ENCODE data around the gene ITGBL1. TPM values are rescaled to one million over a fixed set of nuclear protein-coding genes. Genes with fewer than 3 reads are reported as not detected.

Gene ITGBL1
- total RNA-seq, 4 donors from 2014 or later, result 0.61 to 6.7 (median 5.0) TPM

- Histone ChIP-seq H3K27ac (peak overlapping the region in 1 of 4 donors; percentile 36), H3K4me1 (no peaks in the 10 kb centered on the region), H3K36me3 (no peaks in the 10 kb centered on the region), H3K4me3 (no peak overlapping the region), H3K9me3 (no peaks in the 10 kb centered on the region), H3K27me3 (no peaks in the 10 kb centered on the region)
- DNase-seq, result peak in 1 of 2 donors; percentile 48
- TF ChIP-seq CTCF (IDR thresholded peaks at IDR 0.05 in 4 of 5, conservative IDR thresholded peaks at IDR 0.05 in 1 of 5), result no peak
- TF ChIP-seq POLR2A (IDR thresholded peaks at IDR 0.05), result no peak
- peak; percentile 73 to 85 for ATAC-seq
- in situ Hi-C loops (cut with MboI; ENCODE audit: low sequenced_read_pairs in 4 of 4) (no loop called here), intact Hi-C loops (cut with DNase I; ENCODE audit: low total_unique reads) (no loop called here)
These were observed 104.2 kb downstream of the ITGBL1 start for GRCh38 chr13:101556676-101557123.

- TF ChIP-seq POLR2A (IDR thresholded peaks at IDR 0.05), result no peak
- TF ChIP-seq CTCF (IDR thresholded peaks at IDR 0.05 in 4 of 5, conservative IDR thresholded peaks at IDR 0.05 in 1 of 5), result no peak
- intact Hi-C loops (cut with DNase I; ENCODE audit: low total_unique reads), result no loop called here
These were observed 112.8 kb downstream of the ITGBL1 start for GRCh38 chr13:101565317-101565716.

GRCh38 chr13:101567841-101568240 is 115.4 kb downstream of the ITGBL1 start:
- TF ChIP-seq CTCF (IDR thresholded peaks at IDR 0.05 in 4 of 5, conservative IDR thresholded peaks at IDR 0.05 in 1 of 5) (no peak), POLR2A (IDR thresholded peaks at IDR 0.05) (no peak)
- ATAC-seq (no peak), DNase-seq (no peak)
- in situ Hi-C loops (cut with MboI; ENCODE audit: low sequenced_read_pairs in 4 of 4), result no loop called here
- Histone ChIP-seq H3K36me3 (no peaks in the 10 kb centered on the region), H3K27ac (no peak overlapping the region), H3K9me3 (no peaks in the 10 kb centered on the region), H3K4me3 (no peak overlapping the region), H3K27me3 (no peaks in the 10 kb centered on the region), H3K4me1 (no peaks in the 10 kb centered on the region)
- intact Hi-C loops (cut with DNase I; ENCODE audit: low total_unique reads), result no loop called here

More at GRCh38 chr13:101565317-101565716, 112.8 kb downstream of the ITGBL1 start:
- ATAC-seq (no peak), DNase-seq (no peak)
- Histone ChIP-seq H3K36me3 (no peaks in the 10 kb centered on the region), H3K9me3 (no peaks in the 10 kb centered on the region), H3K4me1 (no peaks in the 10 kb centered on the region), H3K4me3 (no peak overlapping the region), H3K27ac (no peak overlapping the region), H3K27me3 (no peaks in the 10 kb centered on the region)
- in situ Hi-C loops (cut with MboI; ENCODE audit: low sequenced_read_pairs in 4 of 4), result no loop called here

GRCh38 chr13:101569807-101570206 is 117.3 kb downstream of the ITGBL1 start:
- H3K27me3 ChIP-seq, result no peaks in the 10 kb centered on the region
- ATAC-seq, result no peak
- in situ Hi-C loops (cut with MboI; ENCODE audit: low sequenced_read_pairs in 4 of 4), result no loop called here

More at GRCh38 chr13:101569807-101570206, 117.3 kb downstream of the ITGBL1 start:
- Histone ChIP-seq H3K27ac (no peak overlapping the region), H3K9me3 (no peaks in the 10 kb centered on the region), H3K4me1 (no peaks in the 10 kb centered on the region), H3K4me3 (no peak overlapping the region), H3K36me3 (no peaks in the 10 kb centered on the region)
- no peak for TF ChIP-seq POLR2A (IDR thresholded peaks at IDR 0.05)
- no peak for TF ChIP-seq CTCF (IDR thresholded peaks at IDR 0.05 in 4 of 5, conservative IDR thresholded peaks at IDR 0.05 in 1 of 5)
- no peak for DNase-seq
- intact Hi-C loops (cut with DNase I; ENCODE audit: low total_unique reads), result no loop called here
